Gastrocnemius medialis (tissue), 4 donors: Measurements from ENCODE around the gene KCNQ4. TPM values are rescaled to one million over a fixed set of nuclear protein-coding genes. Genes with fewer than 3 reads are reported as not detected.

Experiments used
- ATAC-seq, 2 donors: fragments of 150-250 bp; one replicate each; pipeline ENCODE4 v1.9.1; 2016
- DNase-seq, 2 donors: peaks; one replicate each; pipeline ENCODE4 v3.0.0-alpha.2; 2019
- H3K27ac ChIP-seq, 4 donors: fragments of 200-600 bp; sonication (generic); 1 replicate in 1 of 4; 2 replicates in 3 of 4; pipeline ENCODE4 v1.5.1; 2016 to 2018; ENCODE audit warnings: mild to moderate bottlenecking in 2 of 4, moderate library complexity in 1 of 4
- H3K27me3 ChIP-seq, 3 donors: fragments of 200-600 bp; sonication (generic) in 2 of 3; 1 replicate in 1 of 3; 2 replicates in 2 of 3; pipeline versions ENCODE4 v1.5.1 to v1.6.0; 2016 to 2019; ENCODE audit warnings: mild to moderate bottlenecking in 1 of 3, moderate library complexity in 1 of 3
- H3K36me3 ChIP-seq, 2 donors: fragments of 200-600 bp; sonication (generic) in 1 of 2; one replicate each; pipeline ENCODE4 v1.5.1; 2017 to 2018
- H3K4me1 ChIP-seq, 2 donors: fragments of 200-600 bp; sonication (generic) in 1 of 2; one replicate each; pipeline ENCODE4 v1.5.1; 2016 to 2017; ENCODE audit warnings: mild to moderate bottlenecking in 2 of 2
- H3K4me3 ChIP-seq, 4 donors: fragments of 200-600 bp; sonication (generic) in 3 of 4; 1 replicate in 1 of 4; 2 replicates in 3 of 4; pipeline ENCODE4 v1.5.1; 2016 to 2019; ENCODE audit warnings: mild to moderate bottlenecking in 2 of 4
- H3K9me3 ChIP-seq, 3 donors: fragments of 200-600 bp; sonication (generic) in 2 of 3; 1 replicate in 1 of 3; 2 replicates in 2 of 3; pipeline ENCODE4 v1.5.1; 2016 to 2019
- CTCF ChIP-seq, 5 experiments: fragments of 450-650 bp in 3 of 5; fragments of 200-600 bp in 2 of 5; sonication (generic) in 2 of 5; IDR thresholded peaks in 4 of 5; conservative IDR thresholded peaks in 1 of 5; 1 replicate in 4 of 5; 2 replicates in 1 of 5; pipeline ENCODE4 v1.5.1; 2016 to 2019; ENCODE audit warnings: antibody characterized with exemption in 5 of 5, mild to moderate bottlenecking in 3 of 5, moderate library complexity in 3 of 5
- POLR2A ChIP-seq, 2 donors: fragments of 450-650 bp; IDR thresholded peaks; one replicate each; pipeline ENCODE4 v1.6.1; 2017; ENCODE audit warnings: antibody characterized with exemption in 2 of 2, mild to moderate bottlenecking in 2 of 2, moderate library complexity in 2 of 2
- in situ Hi-C, 4 donors: fragments of 200-750 bp; cut with MboI; loops; one replicate each; pipeline versions ENCODE4 v1.15.0 to v1.8.0; 2017; ENCODE audit warnings: low sequenced_read_pairs in 4 of 4
- intact Hi-C: fragments of 100-400 bp; cut with DNase I; formaldehyde crosslinking; loops from one replicate; pipeline ENCODE4 v1.15.1; 2023; ENCODE audit warnings: low total_unique reads
- total RNA-seq, 4 donors: library from RNA; depleted of rRNA; stranded (reverse); fragments of >200 nt; gene quantifications; one replicate each; pipeline versions ENCODE4 v1.1.0 to v1.2.3, GENCODE V29; 2016

KCNQ4 gene
- total RNA-seq, 4 donors from 2014 or later: 2.9 to 8.2 (median 3.5) TPM

GRCh38 chr1:40825996-40826395 lies 42.4 kb downstream of the KCNQ4 start:
- Histone ChIP-seq H3K27ac (no peak overlapping the region), H3K4me1 (peaks cover 0 to 3% of the 10 kb centered on the region in 2 donors), H3K4me3 (no peak overlapping the region), H3K9me3 (no peaks in the 10 kb centered on the region), H3K36me3 (no peaks in the 10 kb centered on the region), H3K27me3 (no peaks in the 10 kb centered on the region)
- no peak for ATAC-seq
- intact Hi-C loops: no loop called here
- no peak for DNase-seq
- in situ Hi-C loops: no loop called here
- TF ChIP-seq POLR2A (IDR thresholded peaks at IDR 0.05): no peak

- intact Hi-C loops (no loop called here), in situ Hi-C loops (no loop called here)
- ATAC-seq: no peak
- Histone ChIP-seq H3K4me3 (no peak overlapping the region), H3K4me1 (no peaks in the 10 kb centered on the region), H3K9me3 (no peaks in the 10 kb centered on the region), H3K36me3 (no peaks in the 10 kb centered on the region), H3K27ac (no peak overlapping the region), H3K27me3 (no peaks in the 10 kb centered on the region)
- no peak for DNase-seq
- no peak for TF ChIP-seq POLR2A (IDR thresholded peaks at IDR 0.05)
- TF ChIP-seq CTCF (IDR thresholded peaks at IDR 0.05 in 4 of 5, conservative IDR thresholded peaks at IDR 0.05 in 1 of 5): no peak
These were observed 46.2 kb downstream of the KCNQ4 start for GRCh38 chr1:40829631-40830245.

GRCh38 chr1:40830419-40830943 lies 46.9 kb downstream of the KCNQ4 start:
- Histone ChIP-seq H3K4me3 (no peak overlapping the region), H3K27ac (no peak overlapping the region), H3K27me3 (no peaks in the 10 kb centered on the region), H3K36me3 (no peaks in the 10 kb centered on the region), H3K4me1 (no peaks in the 10 kb centered on the region), H3K9me3 (no peaks in the 10 kb centered on the region)
- TF ChIP-seq CTCF (IDR thresholded peaks at IDR 0.05 in 4 of 5, conservative IDR thresholded peaks at IDR 0.05 in 1 of 5): no peak
- no peak for TF ChIP-seq POLR2A (IDR thresholded peaks at IDR 0.05)
- ATAC-seq (no peak), DNase-seq (no peak)
- intact Hi-C loops (no loop called here), in situ Hi-C loops (no loop called here)

GRCh38 chr1:40831001-40831732 lies 47.6 kb downstream of the KCNQ4 start:
- no peak overlapping the region for H3K4me3 ChIP-seq
- no peaks in the 10 kb centered on the region for H3K9me3 ChIP-seq
- TF ChIP-seq POLR2A (IDR thresholded peaks at IDR 0.05) (no peak), CTCF (IDR thresholded peaks at IDR 0.05 in 4 of 5, conservative IDR thresholded peaks at IDR 0.05 in 1 of 5) (no peak)
- in situ Hi-C loops: no loop called here
- ATAC-seq (no peak), DNase-seq (no peak)
- H3K27me3 ChIP-seq: no peaks in the 10 kb centered on the region
- H3K4me1 ChIP-seq: no peaks in the 10 kb centered on the region
- intact Hi-C loops: no loop called here
- H3K27ac ChIP-seq: no peak overlapping the region
- H3K36me3 ChIP-seq: no peaks in the 10 kb centered on the region

GRCh38 chr1:40833979-40834378 lies 50.4 kb downstream of the KCNQ4 start:
- TF ChIP-seq CTCF (IDR thresholded peaks at IDR 0.05 in 4 of 5, conservative IDR thresholded peaks at IDR 0.05 in 1 of 5) (no peak), POLR2A (IDR thresholded peaks at IDR 0.05) (no peak)
- Histone ChIP-seq H3K4me1 (no peaks in the 10 kb centered on the region), H3K36me3 (no peaks in the 10 kb centered on the region), H3K9me3 (no peaks in the 10 kb centered on the region), H3K4me3 (no peak overlapping the region), H3K27me3 (no peaks in the 10 kb centered on the region), H3K27ac (no peak overlapping the region)
- in situ Hi-C loops: no loop called here
- DNase-seq (no peak), ATAC-seq (no peak)
- intact Hi-C loops: no loop called here
